IMR-90 (cell line): ENCODE results near the gene LLCFC1. TPM values are rescaled to one million over a fixed set of nuclear protein-coding genes. Genes with fewer than 3 reads are reported as not detected.

Experiments
- ATAC-seq: fragments of 200-7000 bp; cut with Tn5 transposase; 2 replicates; pipeline ENCODE4 v1.9.1; 2020; ENCODE audit warnings: low read depth, mild to moderate bottlenecking, moderate library complexity
- BruUV-seq: library from RNA; stranded (reverse); fragments of 400-500 nt; replicated peaks from 2 replicates; lab custom pipeline; 2021; lab: Mats Ljungman, UMichigan
- CTCF ChIA-PET: fragments of 300-600 bp; formaldehyde crosslinking; extraction: SDS; loops from one replicate; lab custom pipeline; 2021; ENCODE audit warnings: antibody characterized with exemption; lab: Yijun Ruan, JAX
- POLR2A ChIA-PET: fragments of 300-600 bp; sonication (Branson Sonifier 250); formaldehyde crosslinking; loops from one replicate; lab custom pipeline; 2022; ENCODE audit warnings: antibody characterized with exemption; ENCODE audit not compliant: unreplicated experiment; lab: Charles Lee
- DNase-seq: peaks from one replicate; pipeline ENCODE4 v3.0.0; 2013
- H2AFZ ChIP-seq: replicated peaks from 2 replicates; pipeline ENCODE3; 2013; ENCODE audit warnings: low read length, mild to moderate bottlenecking; ENCODE audit not compliant: poor library complexity
- H2AK5ac ChIP-seq: 2 replicates; pipeline ENCODE4 v1.6.1; 2013; ENCODE audit warnings: low read depth, low read length, inconsistent platforms
- H2AK9ac ChIP-seq: replicated peaks from 2 replicates; pipeline ENCODE3; 2013; ENCODE audit warnings: mild to moderate bottlenecking, low read depth, low read length, moderate library complexity; ENCODE audit not compliant: poor library complexity
- H2BK120ac ChIP-seq: 2 replicates; pipeline ENCODE4 v1.6.1; 2013; ENCODE audit warnings: low read depth, low read length, inconsistent platforms
- H2BK15ac ChIP-seq: 3 replicates; pipeline ENCODE4 v1.6.1; 2013; ENCODE audit warnings: low read depth, low read length, inconsistent platforms
- H2BK20ac ChIP-seq: 2 replicates; pipeline ENCODE4 v1.6.1; 2013; ENCODE audit warnings: low read depth, mild to moderate bottlenecking, inconsistent platforms, low read length, moderate library complexity
- H2BK5ac ChIP-seq: 2 replicates; pipeline ENCODE4 v1.6.1; 2013; ENCODE audit warnings: mild to moderate bottlenecking, low read depth, low read length, inconsistent platforms; ENCODE audit not compliant: poor library complexity, severe bottlenecking
- H3K14ac ChIP-seq: replicated peaks from 2 replicates; pipeline ENCODE4 v1.6.1; 2013; ENCODE audit warnings: low read depth, low read length, inconsistent platforms
- H3K18ac ChIP-seq: 2 replicates; pipeline ENCODE4 v1.6.1; 2013; ENCODE audit warnings: low read depth, low read length, control low read depth
- H3K23ac ChIP-seq: 2 replicates; pipeline ENCODE4 v1.6.1; 2013; ENCODE audit warnings: low read depth, low read length, inconsistent platforms
- H3K27ac ChIP-seq: 2 replicates; pipeline ENCODE4 v1.5.1; 2013; ENCODE audit warnings: mild to moderate bottlenecking, control low read depth, low read length; ENCODE audit not compliant: insufficient read depth
- H3K27me3 ChIP-seq: 2 replicates; pipeline ENCODE4 v1.6.1; 2013; ENCODE audit warnings: low read length; ENCODE audit not compliant: control insufficient read depth, insufficient read depth
- H3K36me3 ChIP-seq: 2 replicates; pipeline ENCODE4 v1.6.1; 2013; ENCODE audit warnings: low read length, mixed read lengths; ENCODE audit not compliant: control insufficient read depth, insufficient read depth
- H3K4ac ChIP-seq: 2 replicates; pipeline ENCODE4 v1.6.1; 2013; ENCODE audit warnings: low read depth, low read length, inconsistent platforms
- H3K4me1 ChIP-seq: 2 replicates; pipeline ENCODE4 v1.6.1; 2013; ENCODE audit warnings: low read length, mixed read lengths; ENCODE audit not compliant: control insufficient read depth, insufficient read depth
- H3K4me2 ChIP-seq: 2 replicates; pipeline ENCODE4 v1.6.1; 2013; ENCODE audit warnings: low read depth, mild to moderate bottlenecking, control low read depth, low read length, moderate library complexity
- H3K4me3 ChIP-seq: 2 replicates; pipeline ENCODE4 v1.5.1; 2013; ENCODE audit warnings: low read depth, mild to moderate bottlenecking, control low read depth, low read length, moderate library complexity; ENCODE audit not compliant: insufficient read depth
- H3K56ac ChIP-seq: 2 replicates; pipeline ENCODE4 v1.6.1; 2013; ENCODE audit warnings: low read length, inconsistent platforms; ENCODE audit not compliant: insufficient read depth; ENCODE audit errors: extremely low read depth
- H3K79me1 ChIP-seq, 2 experiments: 2 replicates each; pipeline ENCODE4 v1.6.1; 2013; ENCODE audit warnings: low read length in 2 of 2, inconsistent platforms in 1 of 2, low read depth in 1 of 2
- H3K9ac ChIP-seq: 2 replicates; pipeline ENCODE4 v1.6.1; 2013; ENCODE audit warnings: low read depth, low read length, control low read depth
- H3K9me1 ChIP-seq: 2 replicates; pipeline ENCODE4 v1.6.1; 2013; ENCODE audit warnings: low read length, inconsistent platforms; ENCODE audit not compliant: insufficient read depth
- H3K9me3 ChIP-seq: 2 replicates; pipeline ENCODE4 v1.6.1; 2013; ENCODE audit warnings: low read length; ENCODE audit not compliant: control insufficient read depth, insufficient read depth
- H4K20me1 ChIP-seq: 2 replicates; pipeline ENCODE4 v1.6.1; 2013; ENCODE audit warnings: low read length, inconsistent platforms; ENCODE audit not compliant: insufficient read depth
- H4K5ac ChIP-seq: 2 replicates; pipeline ENCODE4 v1.6.1; 2013; ENCODE audit warnings: mild to moderate bottlenecking, low read depth, low read length, control low read depth
- H4K8ac ChIP-seq, 2 experiments: 2 replicates each; pipeline ENCODE4 v1.6.1; 2013; ENCODE audit warnings: low read depth in 2 of 2, low read length in 2 of 2, control low read depth in 1 of 2, inconsistent platforms in 1 of 2
- H4K91ac ChIP-seq: 2 replicates; pipeline ENCODE4 v1.6.1; 2013; ENCODE audit warnings: low read depth, low read length, inconsistent platforms; ENCODE audit not compliant: insufficient read depth
- BHLHE40 ChIP-seq: fragments of 150-350 bp; IDR thresholded peaks from 2 replicates; pipeline ENCODE4 v1.6.1; 2016; ENCODE audit warnings: mild to moderate bottlenecking, low read depth, low read length
- CEBPB ChIP-seq: IDR thresholded peaks from 2 replicates; pipeline ENCODE4 v1.6.1; 2012; ENCODE audit warnings: low read depth, low read length, improper control_type of control experiment
- CHD1 ChIP-seq: IDR thresholded peaks from 2 replicates; pipeline ENCODE4 v1.6.1; 2012; ENCODE audit warnings: low read depth, low read length, improper control_type of control experiment
- FOS ChIP-seq: fragments of 150-350 bp; IDR thresholded peaks from 2 replicates; pipeline ENCODE4 v1.6.1; 2016; ENCODE audit warnings: low read depth, low read length
- MAZ ChIP-seq: IDR thresholded peaks from 2 replicates; pipeline ENCODE4 v1.6.1; 2012; ENCODE audit warnings: low read depth, mild to moderate bottlenecking, low read length, improper control_type of control experiment, moderate library complexity, borderline replicate concordance
- MXI1 ChIP-seq: IDR thresholded peaks from 2 replicates; pipeline ENCODE4 v1.6.1; 2012; ENCODE audit warnings: low read depth, mild to moderate bottlenecking, low read length, moderate library complexity, borderline replicate concordance
- NFE2L2 ChIP-seq: fragments of 150-350 bp; IDR thresholded peaks from 2 replicates; pipeline ENCODE4 v1.6.1; 2016; ENCODE audit warnings: low read depth, mild to moderate bottlenecking, low read length
- POLR2A ChIP-seq: IDR thresholded peaks from 2 replicates; pipeline ENCODE4 v1.6.1; 2012; ENCODE audit warnings: mild to moderate bottlenecking, low read depth, low read length
- RAD21 ChIP-seq: IDR thresholded peaks from 2 replicates; pipeline ENCODE4 v1.6.1; 2012; ENCODE audit warnings: low read length, improper control_type of control experiment
- RCOR1 ChIP-seq: IDR thresholded peaks from 2 replicates; pipeline ENCODE4 v1.6.1; 2012; ENCODE audit warnings: mild to moderate bottlenecking, low read length, improper control_type of control experiment; ENCODE audit not compliant: insufficient replicate concordance
- RFX5 ChIP-seq: IDR thresholded peaks from 2 replicates; pipeline ENCODE4 v1.8.0; 2012; ENCODE audit warnings: low read depth, mild to moderate bottlenecking, low read length, moderate library complexity
- SMC3 ChIP-seq: fragments of 150-350 bp; IDR thresholded peaks from 2 replicates; pipeline ENCODE4 v1.6.1; 2016; ENCODE audit warnings: low read depth, mild to moderate bottlenecking, antibody characterized with exemption, low read length, moderate library complexity
- WGBS, 2 experiments: methylation state at CpG; one replicate each; pipeline versions ENCODE4 v1.1.5 to v1.1.7; 2013; ENCODE audit warnings: missing lambda C conversion rate in 2 of 2; ENCODE audit not compliant: insufficient read length in 1 of 2; ENCODE audit errors: extremely low coverage in 2 of 2; 5-methylcytosine and 5-hydroxymethylcytosine counted together
- dilution Hi-C: fragments of 300-500 bp; cut with HindIII; formaldehyde crosslinking; loops from one replicate; pipeline ENCODE4 v1.14.3; 2018; ENCODE audit warnings: low sequenced_read_pairs; ENCODE audit not compliant: unreplicated experiment
- in situ Hi-C: fragments of 300-500 bp; cut with MboI; formaldehyde crosslinking; loops from 3 replicates; pipeline ENCODE4 v1.14.3; 2019; ENCODE audit warnings: low sequenced_read_pairs, inconsistent platforms, mixed read lengths
- intact Hi-C: fragments of 100-400 bp; cut with micrococcal nuclease; formaldehyde crosslinking; loops from 2 replicates; pipeline ENCODE4 v1.10.0; 2022
- polyA plus RNA-seq, 3 experiments: library from polyadenylated mRNA; depleted of rRNA; stranded (reverse); fragments of >200 nt; gene quantifications; 2 replicates each; pipeline ENCODE4 v1.2.3, GENCODE V29; 2012; ENCODE audit warnings: low replicate concordance in 1 of 3
- total RNA-seq: library from RNA; depleted of rRNA; stranded (reverse); fragments of >200 nt; gene quantifications from 2 replicates; pipeline ENCODE4 v1.2.3, GENCODE V29; 2012
- TF ChIP-seq, protein P1 (sequence below): fragments of 150-350 bp; IDR thresholded peaks from 2 replicates; pipeline ENCODE4 v1.6.1; 2016; ENCODE audit warnings: low read depth, mild to moderate bottlenecking, low read length, moderate library complexity, borderline replicate concordance
- TF ChIP-seq, protein P2 (sequence below): conservative IDR thresholded peaks from 2 replicates; pipeline ENCODE4 v1.5.1; 2012; ENCODE audit warnings: mild to moderate bottlenecking, low read depth, low read length, improper control_type of control experiment
- TF ChIP-seq, protein P3 (sequence below): fragments of 150-350 bp; IDR thresholded peaks from 2 replicates; pipeline ENCODE4 v1.6.1; 2017; ENCODE audit warnings: mild to moderate bottlenecking, antibody characterized with exemption, low read length, low read depth

The LLCFC1 gene
- total and polyA plus RNA-seq, 2 of the 4 experiments (the other 2 are of a cell fraction), result not detected

DNA sequence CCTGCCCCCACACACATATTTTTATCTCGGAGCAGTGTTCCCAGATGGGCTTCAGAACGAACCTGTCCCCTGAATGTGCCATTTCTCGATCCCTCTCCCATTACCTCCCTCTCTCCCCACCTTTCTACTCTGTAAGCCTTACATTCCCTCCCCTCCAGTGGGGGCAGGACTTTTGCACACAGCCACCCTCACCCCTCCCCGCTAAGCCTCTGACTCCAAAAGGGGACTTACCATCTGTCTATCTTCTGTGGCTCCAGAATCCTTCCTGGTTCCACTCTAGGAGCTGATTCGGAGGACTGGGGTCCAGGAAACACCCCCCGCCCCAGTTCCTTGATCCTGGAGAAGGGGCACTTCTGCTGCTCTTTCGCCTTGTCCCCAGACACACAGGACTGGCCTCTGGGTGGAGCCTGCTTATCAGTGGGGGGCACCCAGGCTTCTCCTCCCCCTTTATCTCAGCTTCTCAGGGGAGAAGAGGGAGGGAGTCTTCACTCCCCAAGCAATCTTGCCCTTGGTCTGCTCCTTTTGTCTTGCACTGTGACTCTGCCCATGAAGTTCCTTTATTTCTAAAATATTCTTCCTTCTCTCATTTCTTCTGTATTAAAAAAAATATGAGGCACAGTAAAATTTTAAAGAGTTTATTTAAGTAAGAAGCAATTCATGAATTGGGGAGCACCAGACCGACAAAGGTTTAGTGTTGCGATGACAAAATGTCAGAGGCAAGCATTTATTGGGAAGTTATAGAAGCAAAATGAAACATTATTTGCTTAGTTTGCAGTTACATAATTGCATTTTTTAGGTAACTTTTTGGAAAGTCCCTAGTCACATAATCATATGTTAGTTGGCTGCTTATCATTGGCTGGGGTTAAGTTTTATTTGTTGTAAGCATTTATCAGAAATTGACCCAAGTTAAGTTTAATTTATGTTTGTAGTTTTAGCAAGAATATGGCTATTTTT lies 23.0 kb downstream of the LLCFC1 start, which contains the start of gene KEL:
Gene KEL, minus strand, starts transcription at position 391 of the 954 bp plus-strand sequence. Its CDS starts 157 bp downstream, at position 234.
- in situ Hi-C loops, result no loop called here
- H3K18ac ChIP-seq, result no peak within 1 kb of the TSS
- no peak within 1 kb of the TSS for H2BK20ac ChIP-seq
- DNase-seq (no peak), ATAC-seq (no peak)
- no peak within 1 kb of the TSS for H3K23ac ChIP-seq
- no peak within 1 kb of the TSS for H3K27ac ChIP-seq
- no peak within 1 kb of the TSS for H2AK5ac ChIP-seq
- no peak within 1 kb of the TSS for H3K56ac ChIP-seq
- H3K9me1 ChIP-seq, result no peaks in the 10 kb centered on the region
- H3K4me2 ChIP-seq, result no peak within 1 kb of the TSS
- H3K79me1 ChIP-seq, result no peaks in the 10 kb centered on the region
- intact Hi-C loops, result no loop called here
- no peak within 1 kb of the TSS for H3K9ac ChIP-seq
- H3K9me3 ChIP-seq, result no peaks in the 10 kb centered on the region; the same call in 1 of the 2 replicates
- H2BK120ac ChIP-seq, result no peak within 1 kb of the TSS
- H2BK15ac ChIP-seq, result no peak within 1 kb of the TSS
- ChIA-PET POLR2A (no interaction called here), CTCF (no interaction called here)
- 34% methylated on average over 6 of the region's 9 CpGs; no CpG with 5 or more reads in 1 of the 2 experiments for WGBS, 2 experiments
- no peak within 1 kb of the TSS for H4K8ac ChIP-seq
- H3K36me3 ChIP-seq, result no peaks in the 10 kb centered on the region
- H4K20me1 ChIP-seq, result no peaks in the 10 kb centered on the region
- no peak for TF ChIP-seq MXI1
- TF ChIP-seq CHD1, result no peak
- TF ChIP-seq, protein P1, sequence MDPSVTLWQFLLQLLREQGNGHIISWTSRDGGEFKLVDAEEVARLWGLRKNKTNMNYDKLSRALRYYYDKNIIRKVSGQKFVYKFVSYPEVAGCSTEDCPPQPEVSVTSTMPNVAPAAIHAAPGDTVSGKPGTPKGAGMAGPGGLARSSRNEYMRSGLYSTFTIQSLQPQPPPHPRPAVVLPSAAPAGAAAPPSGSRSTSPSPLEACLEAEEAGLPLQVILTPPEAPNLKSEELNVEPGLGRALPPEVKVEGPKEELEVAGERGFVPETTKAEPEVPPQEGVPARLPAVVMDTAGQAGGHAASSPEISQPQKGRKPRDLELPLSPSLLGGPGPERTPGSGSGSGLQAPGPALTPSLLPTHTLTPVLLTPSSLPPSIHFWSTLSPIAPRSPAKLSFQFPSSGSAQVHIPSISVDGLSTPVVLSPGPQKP, result no peak
- TF ChIP-seq SMC3, result no peak
- no peak for TF ChIP-seq BHLHE40
- TF ChIP-seq POLR2A, result no peak
- TF ChIP-seq RAD21, result no peak
- TF ChIP-seq, protein P2, sequence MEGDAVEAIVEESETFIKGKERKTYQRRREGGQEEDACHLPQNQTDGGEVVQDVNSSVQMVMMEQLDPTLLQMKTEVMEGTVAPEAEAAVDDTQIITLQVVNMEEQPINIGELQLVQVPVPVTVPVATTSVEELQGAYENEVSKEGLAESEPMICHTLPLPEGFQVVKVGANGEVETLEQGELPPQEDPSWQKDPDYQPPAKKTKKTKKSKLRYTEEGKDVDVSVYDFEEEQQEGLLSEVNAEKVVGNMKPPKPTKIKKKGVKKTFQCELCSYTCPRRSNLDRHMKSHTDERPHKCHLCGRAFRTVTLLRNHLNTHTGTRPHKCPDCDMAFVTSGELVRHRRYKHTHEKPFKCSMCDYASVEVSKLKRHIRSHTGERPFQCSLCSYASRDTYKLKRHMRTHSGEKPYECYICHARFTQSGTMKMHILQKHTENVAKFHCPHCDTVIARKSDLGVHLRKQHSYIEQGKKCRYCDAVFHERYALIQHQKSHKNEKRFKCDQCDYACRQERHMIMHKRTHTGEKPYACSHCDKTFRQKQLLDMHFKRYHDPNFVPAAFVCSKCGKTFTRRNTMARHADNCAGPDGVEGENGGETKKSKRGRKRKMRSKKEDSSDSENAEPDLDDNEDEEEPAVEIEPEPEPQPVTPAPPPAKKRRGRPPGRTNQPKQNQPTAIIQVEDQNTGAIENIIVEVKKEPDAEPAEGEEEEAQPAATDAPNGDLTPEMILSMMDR, result no peak
- TF ChIP-seq, protein P3, sequence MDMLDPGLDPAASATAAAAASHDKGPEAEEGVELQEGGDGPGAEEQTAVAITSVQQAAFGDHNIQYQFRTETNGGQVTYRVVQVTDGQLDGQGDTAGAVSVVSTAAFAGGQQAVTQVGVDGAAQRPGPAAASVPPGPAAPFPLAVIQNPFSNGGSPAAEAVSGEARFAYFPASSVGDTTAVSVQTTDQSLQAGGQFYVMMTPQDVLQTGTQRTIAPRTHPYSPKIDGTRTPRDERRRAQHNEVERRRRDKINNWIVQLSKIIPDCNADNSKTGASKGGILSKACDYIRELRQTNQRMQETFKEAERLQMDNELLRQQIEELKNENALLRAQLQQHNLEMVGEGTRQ, result no peak
- no peak for TF ChIP-seq RFX5
- TF ChIP-seq CEBPB, result no peak
- no peak for TF ChIP-seq FOS
- no peak for TF ChIP-seq NFE2L2
- TF ChIP-seq RCOR1, result no peak
- TF ChIP-seq MAZ, result no peak
- no peak within 1 kb of the TSS for H3K4me3 ChIP-seq
- H2AFZ ChIP-seq, result no peak within 1 kb of the TSS
- BruUV-seq, result no TSS peak
- dilution Hi-C loops, result no loop called here
- no peaks in the 10 kb centered on the region for H3K4me1 ChIP-seq
- no peaks in the 10 kb centered on the region for H3K27me3 ChIP-seq
- no peak within 1 kb of the TSS for H3K14ac ChIP-seq
- H4K91ac ChIP-seq, result no peak within 1 kb of the TSS
- H3K4ac ChIP-seq, result no peak within 1 kb of the TSS
- no peak within 1 kb of the TSS for H2AK9ac ChIP-seq
- H4K5ac ChIP-seq, result no peak within 1 kb of the TSS
- no peak within 1 kb of the TSS for H2BK5ac ChIP-seq
